IMR-90 (cell line): ENCODE results near the gene MDFIC2. TPM values are rescaled to one million over a fixed set of nuclear protein-coding genes. Genes with fewer than 3 reads are reported as not detected.

Experiments used
- ATAC-seq: fragments of 200-7000 bp; cut with Tn5 transposase; 2 replicates; pipeline ENCODE4 v1.9.1; 2020; ENCODE audit warnings: low read depth, mild to moderate bottlenecking, moderate library complexity
- BruUV-seq: library from RNA; stranded (reverse); fragments of 400-500 nt; replicated peaks from 2 replicates; lab custom pipeline; 2021; lab: Mats Ljungman, UMichigan
- CTCF ChIA-PET: fragments of 300-600 bp; formaldehyde crosslinking; extraction: SDS; loops from one replicate; lab custom pipeline; 2021; ENCODE audit warnings: antibody characterized with exemption; lab: Yijun Ruan, JAX
- POLR2A ChIA-PET: fragments of 300-600 bp; sonication (Branson Sonifier 250); formaldehyde crosslinking; loops from one replicate; lab custom pipeline; 2022; ENCODE audit warnings: antibody characterized with exemption; ENCODE audit not compliant: unreplicated experiment; lab: Charles Lee
- DNase-seq: peaks from one replicate; pipeline ENCODE4 v3.0.0; 2013
- H2AFZ ChIP-seq: replicated peaks from 2 replicates; pipeline ENCODE3; 2013; ENCODE audit warnings: low read length, mild to moderate bottlenecking; ENCODE audit not compliant: poor library complexity
- H2AK5ac ChIP-seq: 2 replicates; pipeline ENCODE4 v1.6.1; 2013; ENCODE audit warnings: low read depth, low read length, inconsistent platforms
- H2AK9ac ChIP-seq: replicated peaks from 2 replicates; pipeline ENCODE3; 2013; ENCODE audit warnings: mild to moderate bottlenecking, low read depth, low read length, moderate library complexity; ENCODE audit not compliant: poor library complexity
- H2BK120ac ChIP-seq: 2 replicates; pipeline ENCODE4 v1.6.1; 2013; ENCODE audit warnings: low read depth, low read length, inconsistent platforms
- H2BK15ac ChIP-seq: 3 replicates; pipeline ENCODE4 v1.6.1; 2013; ENCODE audit warnings: low read depth, low read length, inconsistent platforms
- H2BK20ac ChIP-seq: 2 replicates; pipeline ENCODE4 v1.6.1; 2013; ENCODE audit warnings: low read depth, mild to moderate bottlenecking, inconsistent platforms, low read length, moderate library complexity
- H2BK5ac ChIP-seq: 2 replicates; pipeline ENCODE4 v1.6.1; 2013; ENCODE audit warnings: mild to moderate bottlenecking, low read depth, low read length, inconsistent platforms; ENCODE audit not compliant: poor library complexity, severe bottlenecking
- H3K14ac ChIP-seq: replicated peaks from 2 replicates; pipeline ENCODE4 v1.6.1; 2013; ENCODE audit warnings: low read depth, low read length, inconsistent platforms
- H3K18ac ChIP-seq: 2 replicates; pipeline ENCODE4 v1.6.1; 2013; ENCODE audit warnings: low read depth, low read length, control low read depth
- H3K23ac ChIP-seq: 2 replicates; pipeline ENCODE4 v1.6.1; 2013; ENCODE audit warnings: low read depth, low read length, inconsistent platforms
- H3K27ac ChIP-seq: 2 replicates; pipeline ENCODE4 v1.5.1; 2013; ENCODE audit warnings: mild to moderate bottlenecking, control low read depth, low read length; ENCODE audit not compliant: insufficient read depth
- H3K27me3 ChIP-seq: 2 replicates; pipeline ENCODE4 v1.6.1; 2013; ENCODE audit warnings: low read length; ENCODE audit not compliant: control insufficient read depth, insufficient read depth
- H3K36me3 ChIP-seq: 2 replicates; pipeline ENCODE4 v1.6.1; 2013; ENCODE audit warnings: low read length, mixed read lengths; ENCODE audit not compliant: control insufficient read depth, insufficient read depth
- H3K4ac ChIP-seq: 2 replicates; pipeline ENCODE4 v1.6.1; 2013; ENCODE audit warnings: low read depth, low read length, inconsistent platforms
- H3K4me1 ChIP-seq: 2 replicates; pipeline ENCODE4 v1.6.1; 2013; ENCODE audit warnings: low read length, mixed read lengths; ENCODE audit not compliant: control insufficient read depth, insufficient read depth
- H3K4me2 ChIP-seq: 2 replicates; pipeline ENCODE4 v1.6.1; 2013; ENCODE audit warnings: low read depth, mild to moderate bottlenecking, control low read depth, low read length, moderate library complexity
- H3K4me3 ChIP-seq: 2 replicates; pipeline ENCODE4 v1.5.1; 2013; ENCODE audit warnings: low read depth, mild to moderate bottlenecking, control low read depth, low read length, moderate library complexity; ENCODE audit not compliant: insufficient read depth
- H3K56ac ChIP-seq: 2 replicates; pipeline ENCODE4 v1.6.1; 2013; ENCODE audit warnings: low read length, inconsistent platforms; ENCODE audit not compliant: insufficient read depth; ENCODE audit errors: extremely low read depth
- H3K79me1 ChIP-seq, 2 experiments: 2 replicates each; pipeline ENCODE4 v1.6.1; 2013; ENCODE audit warnings: low read length in 2 of 2, inconsistent platforms in 1 of 2, low read depth in 1 of 2
- H3K9ac ChIP-seq: 2 replicates; pipeline ENCODE4 v1.6.1; 2013; ENCODE audit warnings: low read depth, low read length, control low read depth
- H3K9me1 ChIP-seq: 2 replicates; pipeline ENCODE4 v1.6.1; 2013; ENCODE audit warnings: low read length, inconsistent platforms; ENCODE audit not compliant: insufficient read depth
- H3K9me3 ChIP-seq: 2 replicates; pipeline ENCODE4 v1.6.1; 2013; ENCODE audit warnings: low read length; ENCODE audit not compliant: control insufficient read depth, insufficient read depth
- H4K20me1 ChIP-seq: 2 replicates; pipeline ENCODE4 v1.6.1; 2013; ENCODE audit warnings: low read length, inconsistent platforms; ENCODE audit not compliant: insufficient read depth
- H4K5ac ChIP-seq: 2 replicates; pipeline ENCODE4 v1.6.1; 2013; ENCODE audit warnings: mild to moderate bottlenecking, low read depth, low read length, control low read depth
- H4K8ac ChIP-seq, 2 experiments: 2 replicates each; pipeline ENCODE4 v1.6.1; 2013; ENCODE audit warnings: low read depth in 2 of 2, low read length in 2 of 2, control low read depth in 1 of 2, inconsistent platforms in 1 of 2
- H4K91ac ChIP-seq: 2 replicates; pipeline ENCODE4 v1.6.1; 2013; ENCODE audit warnings: low read depth, low read length, inconsistent platforms; ENCODE audit not compliant: insufficient read depth
- FOS ChIP-seq: fragments of 150-350 bp; IDR thresholded peaks from 2 replicates; pipeline ENCODE4 v1.6.1; 2016; ENCODE audit warnings: low read depth, low read length
- MAFK ChIP-seq: IDR thresholded peaks from 2 replicates; pipeline ENCODE4 v1.6.1; 2012; ENCODE audit warnings: low read depth, low read length, improper control_type of control experiment
- MAZ ChIP-seq: IDR thresholded peaks from 2 replicates; pipeline ENCODE4 v1.6.1; 2012; ENCODE audit warnings: low read depth, mild to moderate bottlenecking, low read length, improper control_type of control experiment, moderate library complexity, borderline replicate concordance
- NFE2L2 ChIP-seq: fragments of 150-350 bp; IDR thresholded peaks from 2 replicates; pipeline ENCODE4 v1.6.1; 2016; ENCODE audit warnings: low read depth, mild to moderate bottlenecking, low read length
- RCOR1 ChIP-seq: IDR thresholded peaks from 2 replicates; pipeline ENCODE4 v1.6.1; 2012; ENCODE audit warnings: mild to moderate bottlenecking, low read length, improper control_type of control experiment; ENCODE audit not compliant: insufficient replicate concordance
- RFX5 ChIP-seq: IDR thresholded peaks from 2 replicates; pipeline ENCODE4 v1.8.0; 2012; ENCODE audit warnings: low read depth, mild to moderate bottlenecking, low read length, moderate library complexity
- WGBS, 2 experiments: methylation state at CpG; one replicate each; pipeline versions ENCODE4 v1.1.5 to v1.1.7; 2013; ENCODE audit warnings: missing lambda C conversion rate in 2 of 2; ENCODE audit not compliant: insufficient read length in 1 of 2; ENCODE audit errors: extremely low coverage in 2 of 2; 5-methylcytosine and 5-hydroxymethylcytosine counted together
- dilution Hi-C: fragments of 300-500 bp; cut with HindIII; formaldehyde crosslinking; loops from one replicate; pipeline ENCODE4 v1.14.3; 2018; ENCODE audit warnings: low sequenced_read_pairs; ENCODE audit not compliant: unreplicated experiment
- in situ Hi-C: fragments of 300-500 bp; cut with MboI; formaldehyde crosslinking; loops from 3 replicates; pipeline ENCODE4 v1.14.3; 2019; ENCODE audit warnings: low sequenced_read_pairs, inconsistent platforms, mixed read lengths
- intact Hi-C: fragments of 100-400 bp; cut with micrococcal nuclease; formaldehyde crosslinking; loops from 2 replicates; pipeline ENCODE4 v1.10.0; 2022
- polyA plus RNA-seq, 3 experiments: library from polyadenylated mRNA; depleted of rRNA; stranded (reverse); fragments of >200 nt; gene quantifications; 2 replicates each; pipeline ENCODE4 v1.2.3, GENCODE V29; 2012; ENCODE audit warnings: low replicate concordance in 1 of 3
- total RNA-seq: library from RNA; depleted of rRNA; stranded (reverse); fragments of >200 nt; gene quantifications from 2 replicates; pipeline ENCODE4 v1.2.3, GENCODE V29; 2012

Gene MDFIC2
- total and polyA plus RNA-seq, 2 of the 4 experiments (the other 2 are of a cell fraction) = not detected

DNA sequence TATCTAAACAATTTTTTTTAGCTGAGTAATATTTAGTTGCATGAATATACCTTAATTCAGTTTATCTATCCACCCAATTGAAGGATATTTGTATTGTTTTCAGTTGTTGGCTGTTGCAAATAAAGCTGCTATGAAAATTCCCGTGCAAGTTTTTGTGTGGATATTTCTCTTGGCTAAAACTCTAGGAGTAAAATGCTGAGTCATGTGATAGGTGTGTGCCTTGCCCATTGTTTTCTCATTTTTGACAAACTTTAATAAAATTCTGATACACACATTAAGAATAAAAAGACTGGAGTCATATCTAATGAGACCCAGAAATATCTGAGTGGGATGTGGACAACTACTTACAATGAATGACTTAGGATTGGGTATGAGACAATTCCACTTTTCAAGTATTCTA is 78.6 kb downstream of the MDFIC2 start:
- H2AK9ac ChIP-seq = no peak overlapping the region
- dilution Hi-C loops = no loop called here

More for the DNA sequence above, 78.6 kb downstream of the MDFIC2 start:
- H3K27me3 ChIP-seq = no peaks in the 10 kb centered on the region
- H3K56ac ChIP-seq = no peak overlapping the region
- no peak overlapping the region for H3K4me2 ChIP-seq
- no peaks in the 10 kb centered on the region for H3K79me1 ChIP-seq
- no peak overlapping the region for H2BK15ac ChIP-seq
- TF ChIP-seq MAFK = peak; percentile 66
- no peak for TF ChIP-seq MAZ
- TF ChIP-seq FOS = no peak
- no peak for TF ChIP-seq RFX5
- no peak for TF ChIP-seq RCOR1
- TF ChIP-seq NFE2L2 = peak; percentile 84
- H3K9me3 ChIP-seq = no peaks in the 10 kb centered on the region
- ATAC-seq = no peak
- no peak overlapping the region for H3K4me3 ChIP-seq
- no peak overlapping the region for H4K8ac ChIP-seq
- intact Hi-C loops = no loop called here
- POLR2A ChIA-PET = no interaction called here
- no peak overlapping the region for H3K4ac ChIP-seq
- H3K9me1 ChIP-seq = no peaks in the 10 kb centered on the region
- no peak overlapping the region for H3K14ac ChIP-seq
- no peak overlapping the region for H3K9ac ChIP-seq
- no peaks in the 10 kb centered on the region for H4K20me1 ChIP-seq
- H3K4me1 ChIP-seq = no peaks in the 10 kb centered on the region
- DNase-seq = no peak
- H2AFZ ChIP-seq = no peak overlapping the region
- H2BK120ac ChIP-seq = no peak overlapping the region
- no peak overlapping the region for H3K27ac ChIP-seq
- H4K91ac ChIP-seq = no peak overlapping the region
- H2BK20ac ChIP-seq = no peak overlapping the region
- BruUV-seq = no TSS peak
- no peaks in the 10 kb centered on the region for H3K36me3 ChIP-seq
- no peak overlapping the region for H4K5ac ChIP-seq
- CTCF ChIA-PET = no interaction called here
- no peak overlapping the region for H3K23ac ChIP-seq
- no CpG with 5 or more reads among the region's 1 CpG for WGBS, 2 experiments
- H2BK5ac ChIP-seq = no peak overlapping the region
- no peak overlapping the region for H2AK5ac ChIP-seq
- H3K18ac ChIP-seq = no peak overlapping the region
- in situ Hi-C loops = no loop called here
